Mesenchymal stem cell (in vitro differentiated cells and primary cell): Measurements from ENCODE around the gene LEUTX.
"Not testable (repeated sequence)": the region's sequence is repeated elsewhere in the genome, so short reads cannot be mapped to it uniquely, and the experiment has no call there.

ENCODE experiments used
- DNase-seq: peaks from one replicate; pipeline ENCODE4 v3.0.0-alpha.2; 2013
- H2AFZ ChIP-seq: one replicate; pipeline ENCODE4 v1.6.1; 2013; ENCODE audit warnings: low read depth, mild to moderate bottlenecking, control low read depth, inconsistent platforms, low read length, moderate library complexity
- H2AK5ac ChIP-seq: 2 replicates; pipeline ENCODE4 v1.6.1; 2013; ENCODE audit warnings: low read length, moderate library complexity, mild to moderate bottlenecking, inconsistent platforms; ENCODE audit not compliant: severe bottlenecking
- H2BK120ac ChIP-seq: one replicate; pipeline ENCODE4 v1.6.1; 2013; ENCODE audit warnings: low read depth, mild to moderate bottlenecking, inconsistent platforms, low read length, moderate library complexity
- H2BK12ac ChIP-seq, 2 experiments: one replicate each; pipeline ENCODE4 v1.6.1; 2013; ENCODE audit warnings: inconsistent platforms in 2 of 2, low read length in 2 of 2, mild to moderate bottlenecking in 2 of 2, moderate library complexity in 2 of 2, control low read depth in 1 of 2
- H2BK15ac ChIP-seq: one replicate; pipeline ENCODE4 v1.6.1; 2013; ENCODE audit warnings: mild to moderate bottlenecking, low read depth, inconsistent platforms; ENCODE audit not compliant: poor library complexity, severe bottlenecking
- H2BK5ac ChIP-seq: 2 replicates; pipeline ENCODE4 v1.6.1; 2013; ENCODE audit warnings: low read depth, mild to moderate bottlenecking, low read length, control low read depth, inconsistent platforms; ENCODE audit not compliant: poor library complexity, severe bottlenecking
- H3K14ac ChIP-seq, 2 experiments: one replicate each; pipeline ENCODE4 v1.6.1; 2013; ENCODE audit warnings: inconsistent platforms in 2 of 2, low read length in 2 of 2, control low read depth in 1 of 2, mild to moderate bottlenecking in 1 of 2, moderate library complexity in 1 of 2
- H3K18ac ChIP-seq, 2 experiments: one replicate each; pipeline ENCODE4 v1.6.1; 2013; ENCODE audit warnings: inconsistent platforms in 2 of 2, low read length in 2 of 2, control low read depth in 1 of 2, low read depth in 1 of 2, mild to moderate bottlenecking in 1 of 2
- H3K23ac ChIP-seq, 2 experiments: one replicate each; pipeline ENCODE4 v1.6.1; 2013; ENCODE audit warnings: inconsistent platforms in 2 of 2, low read length in 2 of 2, mild to moderate bottlenecking in 2 of 2, moderate library complexity in 2 of 2, control low read depth in 1 of 2
- H3K27ac ChIP-seq: 2 replicates; pipeline ENCODE4 v1.5.1; 2013; ENCODE audit warnings: mild to moderate bottlenecking, moderate library complexity, low read length, control low read depth, inconsistent platforms; ENCODE audit not compliant: poor library complexity, severe bottlenecking
- H3K27me3 ChIP-seq, 2 experiments: 2 replicates each; pipeline versions ENCODE4 v1.6.1 to v1.7.0; 2013; ENCODE audit warnings: low read length in 2 of 2, mild to moderate bottlenecking in 2 of 2, moderate library complexity in 2 of 2, control low read depth in 1 of 2, inconsistent platforms in 1 of 2; ENCODE audit not compliant: control insufficient read depth in 1 of 2, insufficient read depth in 1 of 2
- H3K36me3 ChIP-seq, 2 experiments: 2 replicates each; pipeline versions ENCODE4 v1.6.1 to v1.7.0; 2013; ENCODE audit warnings: low read length in 2 of 2, control low read depth in 1 of 2, inconsistent platforms in 1 of 2, low read depth in 1 of 2, mild to moderate bottlenecking in 1 of 2; ENCODE audit not compliant: insufficient read depth in 2 of 2, control insufficient read depth in 1 of 2
- H3K4ac ChIP-seq, 2 experiments: one replicate each; pipeline ENCODE4 v1.6.1; 2013; ENCODE audit warnings: inconsistent platforms in 2 of 2, low read length in 2 of 2, mild to moderate bottlenecking in 2 of 2, moderate library complexity in 2 of 2, control low read depth in 1 of 2, low read depth in 1 of 2
- H3K4me1 ChIP-seq: 2 replicates; pipeline ENCODE4 v1.6.1; 2013; ENCODE audit warnings: low read depth, low read length, control low read depth; ENCODE audit not compliant: control insufficient read depth, insufficient read depth
- H3K4me2 ChIP-seq: 2 replicates; pipeline ENCODE4 v1.6.1; 2013; ENCODE audit warnings: low read length, mild to moderate bottlenecking, inconsistent platforms; ENCODE audit not compliant: poor library complexity, severe bottlenecking
- H3K4me3 ChIP-seq, 2 experiments: 2 replicates each; pipeline versions ENCODE4 v1.5.1 to v1.7.0; 2013; ENCODE audit warnings: low read length in 2 of 2, mild to moderate bottlenecking in 2 of 2, control low read depth in 1 of 2, low read depth in 1 of 2; ENCODE audit not compliant: insufficient read depth in 1 of 2
- H3K79me1 ChIP-seq: replicated peaks from 2 replicates; pipeline ENCODE4 v1.6.1; 2013; ENCODE audit warnings: mild to moderate bottlenecking, control low read depth, low read length, inconsistent platforms; ENCODE audit not compliant: poor library complexity, severe bottlenecking
- H3K9ac ChIP-seq: 2 replicates; pipeline ENCODE4 v1.7.0; 2013; ENCODE audit warnings: mild to moderate bottlenecking, low read length, moderate library complexity
- H3K9me3 ChIP-seq: 2 replicates; pipeline ENCODE4 v1.7.0; 2013; ENCODE audit warnings: mild to moderate bottlenecking, low read length; ENCODE audit not compliant: control insufficient read depth
- H4K8ac ChIP-seq: one replicate; pipeline ENCODE4 v1.6.1; 2013; ENCODE audit warnings: inconsistent platforms, mild to moderate bottlenecking, low read length, moderate library complexity
- H4K91ac ChIP-seq: one replicate; pipeline ENCODE4 v1.6.1; 2013; ENCODE audit warnings: mild to moderate bottlenecking, low read length, inconsistent platforms
- WGBS: methylation state at CpG from one replicate; pipeline ENCODE4 v1.1.7; 2013; ENCODE audit warnings: mixed read lengths; 5-methylcytosine and 5-hydroxymethylcytosine counted together

Gene LEUTX

DNA sequence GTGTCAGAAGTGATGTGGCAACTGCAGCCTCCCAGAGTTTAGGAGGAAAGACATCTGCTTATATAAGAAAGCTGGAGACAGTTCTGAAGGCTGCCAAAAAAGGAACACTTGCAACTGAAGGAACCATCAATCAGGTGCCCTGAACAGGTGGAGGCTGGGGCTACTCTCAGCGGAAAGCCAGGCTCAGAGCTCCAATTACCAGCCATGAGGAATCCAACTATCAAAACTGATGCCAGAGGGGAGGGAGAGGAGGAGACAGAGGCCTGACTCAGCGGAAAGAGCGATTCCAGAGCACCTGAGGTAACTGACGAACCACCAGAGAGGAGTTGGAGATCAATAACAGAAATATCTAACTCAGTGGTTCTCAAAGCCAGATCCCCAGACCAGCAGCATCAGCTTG is 24.3 kb downstream of the LEUTX start:
- no peak overlapping the region for H2BK5ac ChIP-seq
- peaks cover 20 to 22% of the 10 kb centered on the region in 2 experiments for H3K27me3 ChIP-seq
- no peak overlapping the region for H3K4me3 ChIP-seq
- no peak overlapping the region for H3K27ac ChIP-seq
- H3K36me3 ChIP-seq, result no peaks in the 10 kb centered on the region
- no peak overlapping the region for H2BK15ac ChIP-seq
- no peak overlapping the region for H3K9ac ChIP-seq
- DNase-seq, result no peak
- no peak overlapping the region for H2BK120ac ChIP-seq
- H4K91ac ChIP-seq, result no peak overlapping the region
- no peak overlapping the region for H4K8ac ChIP-seq
- H3K4me1 ChIP-seq, result no peaks in the 10 kb centered on the region
- H3K23ac ChIP-seq, result no peak overlapping the region
- no peaks in the 10 kb centered on the region for H3K9me3 ChIP-seq
- 27% methylated on average over 3 of the region's 4 CpGs for WGBS
- no peaks in the 10 kb centered on the region for H3K79me1 ChIP-seq
- no peak overlapping the region for H2AK5ac ChIP-seq
- no peak overlapping the region for H2AFZ ChIP-seq
- no peak overlapping the region for H2BK12ac ChIP-seq
- no peak overlapping the region for H3K4ac ChIP-seq
- no peak overlapping the region for H3K14ac ChIP-seq
- H3K18ac ChIP-seq, result no peak overlapping the region
- H3K4me2 ChIP-seq, result no peak overlapping the region

- no peak overlapping the region for H2BK120ac ChIP-seq
- no peak overlapping the region for H2BK5ac ChIP-seq
- no peaks in the 10 kb centered on the region for H3K36me3 ChIP-seq
- no peaks in the 10 kb centered on the region for H3K79me1 ChIP-seq
- 85% methylated on average over 5 of the region's 5 CpGs for WGBS
- no peak overlapping the region for H3K18ac ChIP-seq
- no peak overlapping the region for H2BK15ac ChIP-seq
- peaks cover 20 to 22% of the 10 kb centered on the region in 2 experiments for H3K27me3 ChIP-seq
- H3K4me1 ChIP-seq, result no peaks in the 10 kb centered on the region
- no peak overlapping the region for H3K23ac ChIP-seq
- H2AK5ac ChIP-seq, result no peak overlapping the region
- peaks cover 6% of the 10 kb centered on the region for H3K9me3 ChIP-seq
- no peak overlapping the region for H3K14ac ChIP-seq
- H3K9ac ChIP-seq, result no peak overlapping the region
- H3K4me3 ChIP-seq, result no peak overlapping the region
- H3K4me2 ChIP-seq, result no peak overlapping the region
- H4K8ac ChIP-seq, result no peak overlapping the region
- no peak overlapping the region for H4K91ac ChIP-seq
- H2AFZ ChIP-seq, result no peak overlapping the region
- H2BK12ac ChIP-seq, result no peak overlapping the region
- no peak overlapping the region for H3K27ac ChIP-seq
- no peak overlapping the region for H3K4ac ChIP-seq
- no peak for DNase-seq
These were observed 26.4 kb downstream of the LEUTX start for GRCh38 chr19:39805104-39805503.

GRCh38 chr19:39807846-39808364 is 29.3 kb downstream of the LEUTX start:
- Histone ChIP-seq H3K27ac (no peak overlapping the region), H3K23ac (no peak overlapping the region), H3K4me1 (no peaks in the 10 kb centered on the region), H2BK12ac (no peak overlapping the region), H2BK5ac (no peak overlapping the region), H3K36me3 (no peaks in the 10 kb centered on the region), H2BK15ac (no peak overlapping the region), H4K91ac (no peak overlapping the region), H2AFZ (no peak overlapping the region), H4K8ac (no peak overlapping the region), H3K4me3 (no peak overlapping the region), H2AK5ac (no peak overlapping the region), H3K79me1 (no peaks in the 10 kb centered on the region), H2BK120ac (no peak overlapping the region), H3K4ac (no peak overlapping the region), H3K18ac (no peak overlapping the region), H3K27me3 (peaks cover 8 to 15% of the 10 kb centered on the region in 2 experiments), H3K14ac (no peak overlapping the region), H3K9ac (no peak overlapping the region), H3K4me2 (no peak overlapping the region), H3K9me3 (peaks cover 6% of the 10 kb centered on the region)
- no peak for DNase-seq
- 20% methylated on average over 1 of the region's 5 CpGs for WGBS

DNA sequence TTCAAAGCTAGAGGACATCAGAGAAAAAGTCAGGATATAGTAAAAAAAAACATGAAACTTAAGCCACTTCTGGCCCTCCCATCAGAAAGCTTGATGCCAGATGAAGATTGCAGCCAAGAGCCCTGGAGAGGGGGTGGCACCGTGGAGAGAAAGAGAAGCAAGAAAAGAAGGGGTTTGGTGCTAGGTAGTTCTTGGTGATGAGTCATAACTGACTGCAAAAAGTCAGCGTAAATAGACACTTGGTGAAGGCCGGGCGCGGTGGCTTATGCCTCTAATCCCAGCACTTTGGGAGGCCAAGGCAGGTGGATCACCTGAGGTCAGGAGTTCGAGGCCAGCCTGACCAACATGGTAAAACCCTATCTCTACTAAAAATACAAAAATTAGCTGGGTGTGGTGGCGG is 30.0 kb downstream of the LEUTX start:
- H3K36me3 ChIP-seq, H2AFZ ChIP-seq, H2BK120ac ChIP-seq, H4K8ac ChIP-seq, H3K79me1 ChIP-seq, H3K18ac ChIP-seq, H3K27ac ChIP-seq, H3K23ac ChIP-seq, DNase-seq, H3K4me3 ChIP-seq, H2BK12ac ChIP-seq, H3K9ac ChIP-seq, H2BK5ac ChIP-seq, H3K27me3 ChIP-seq, H3K14ac ChIP-seq, H2AK5ac ChIP-seq, H3K4ac ChIP-seq, H3K9me3 ChIP-seq, H4K91ac ChIP-seq, H3K4me2 ChIP-seq, H3K4me1 ChIP-seq, H2BK15ac ChIP-seq: not testable (repeated sequence)
- 92% methylated on average over 6 of the region's 7 CpGs for WGBS
